HepG2 (cell line): ENCODE data around the gene CDK6.

Experiments used
- CHD2 ChIP-seq: IDR thresholded peaks from 2 replicates; pipeline ENCODE4 v1.6.1; 2011; ENCODE audit warnings: low read depth, low read length, improper control_type of control experiment
- EZH2 ChIP-seq: conservative IDR thresholded peaks from 2 replicates; pipeline ENCODE4 v1.6.1; 2012; ENCODE audit warnings: mild to moderate bottlenecking, low read depth, low read length, moderate library complexity
- FOSL2 ChIP-seq: sonication (generic); formaldehyde crosslinking; IDR thresholded peaks from 2 replicates; pipeline ENCODE4 v1.4.0; 2020; ENCODE audit warnings: missing genetic modification reagents
- FOXJ3 ChIP-seq: sonication (generic); formaldehyde crosslinking; IDR thresholded peaks from 2 replicates; pipeline ENCODE4 v1.4.0; 2020; ENCODE audit warnings: missing genetic modification reagents, mild to moderate bottlenecking, borderline replicate concordance
- FOXM1 ChIP-seq: sonication (generic); formaldehyde crosslinking; IDR thresholded peaks from 2 replicates; pipeline ENCODE4 v1.5.0; 2020; ENCODE audit warnings: missing genetic modification reagents
- NCOA2 ChIP-seq: sonication (generic); formaldehyde crosslinking; IDR thresholded peaks from 2 replicates; pipeline ENCODE4 v1.8.0; 2022; ENCODE audit warnings: inconsistent platforms
- NFYB ChIP-seq: sonication (generic); formaldehyde crosslinking; IDR thresholded peaks from 2 replicates; pipeline ENCODE4 v1.4.0; 2020; ENCODE audit warnings: missing genetic modification reagents
- ZNF577 ChIP-seq: sonication (generic); formaldehyde crosslinking; IDR thresholded peaks from 2 replicates; pipeline ENCODE4 v1.4.0; 2020; ENCODE audit warnings: mild to moderate bottlenecking, low read depth, missing genetic modification reagents, borderline replicate concordance
- ZNF878 ChIP-seq: sonication (generic); formaldehyde crosslinking; IDR thresholded peaks from 2 replicates; pipeline ENCODE4 v1.8.1; 2023; ENCODE audit warnings: mild to moderate bottlenecking, missing genetic modification reagents, moderate library complexity
- TF ChIP-seq, protein P1 (sequence below): sonication (generic); formaldehyde crosslinking; IDR thresholded peaks from 2 replicates; pipeline ENCODE4 v1.5.0; 2020; ENCODE audit warnings: mild to moderate bottlenecking, missing genetic modification reagents, moderate library complexity

GRCh38 chr7:92750946-92751345 is 85.4 kb downstream of the CDK6 start:
- TF ChIP-seq, protein P1, sequence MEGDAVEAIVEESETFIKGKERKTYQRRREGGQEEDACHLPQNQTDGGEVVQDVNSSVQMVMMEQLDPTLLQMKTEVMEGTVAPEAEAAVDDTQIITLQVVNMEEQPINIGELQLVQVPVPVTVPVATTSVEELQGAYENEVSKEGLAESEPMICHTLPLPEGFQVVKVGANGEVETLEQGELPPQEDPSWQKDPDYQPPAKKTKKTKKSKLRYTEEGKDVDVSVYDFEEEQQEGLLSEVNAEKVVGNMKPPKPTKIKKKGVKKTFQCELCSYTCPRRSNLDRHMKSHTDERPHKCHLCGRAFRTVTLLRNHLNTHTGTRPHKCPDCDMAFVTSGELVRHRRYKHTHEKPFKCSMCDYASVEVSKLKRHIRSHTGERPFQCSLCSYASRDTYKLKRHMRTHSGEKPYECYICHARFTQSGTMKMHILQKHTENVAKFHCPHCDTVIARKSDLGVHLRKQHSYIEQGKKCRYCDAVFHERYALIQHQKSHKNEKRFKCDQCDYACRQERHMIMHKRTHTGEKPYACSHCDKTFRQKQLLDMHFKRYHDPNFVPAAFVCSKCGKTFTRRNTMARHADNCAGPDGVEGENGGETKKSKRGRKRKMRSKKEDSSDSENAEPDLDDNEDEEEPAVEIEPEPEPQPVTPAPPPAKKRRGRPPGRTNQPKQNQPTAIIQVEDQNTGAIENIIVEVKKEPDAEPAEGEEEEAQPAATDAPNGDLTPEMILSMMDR (CRISPR knock-in tag) = no peak
- TF ChIP-seq FOXJ3 (CRISPR knock-in tag) (no peak), FOSL2 (CRISPR knock-in tag) (no peak), ZNF878 (CRISPR knock-in tag) (no peak), ZNF577 (CRISPR knock-in tag) (no peak), NFYB (CRISPR knock-in tag) (no peak), EZH2 (no peak), NCOA2 (CRISPR knock-in tag) (no peak), CHD2 (no peak), FOXM1 (no peak)
